ENCODE measurements around the gene CDC42BPB.

DNA sequence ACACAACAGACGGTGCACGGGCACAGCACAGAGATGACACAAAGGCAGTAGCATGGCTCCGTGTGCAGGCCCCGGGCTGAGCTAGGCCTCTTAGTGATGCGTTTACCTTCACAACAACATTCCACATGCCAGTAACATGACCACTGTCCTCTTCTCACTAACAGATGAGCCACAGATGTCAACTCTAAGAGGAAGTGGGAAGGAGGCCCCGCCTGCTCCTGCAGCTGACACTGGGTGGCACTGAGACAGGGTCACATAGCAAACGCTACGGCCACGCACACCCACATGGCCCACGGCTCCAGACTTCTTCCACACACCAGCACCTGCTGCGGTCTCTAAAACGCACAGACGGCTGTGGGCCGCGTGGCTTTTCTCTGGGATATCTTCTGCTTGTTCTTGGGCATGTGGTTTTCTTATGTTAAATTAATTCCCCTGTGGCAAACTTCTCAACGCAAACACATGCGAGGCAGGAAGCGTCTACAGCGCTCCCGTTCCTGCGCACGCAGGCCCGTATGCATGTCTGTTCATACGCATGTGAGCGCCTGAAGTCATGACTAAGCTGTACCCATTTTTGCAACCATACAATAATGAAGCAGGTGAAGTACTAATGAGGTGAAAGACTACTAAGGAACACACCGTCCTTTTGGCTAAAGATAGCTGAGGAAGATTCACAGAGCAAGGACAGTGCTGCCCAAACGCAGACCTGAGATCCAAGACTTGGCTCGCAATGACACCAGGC lies 108.1 kb downstream of the CDC42BPB start:
- TF ChIP-seq, protein P1, sequence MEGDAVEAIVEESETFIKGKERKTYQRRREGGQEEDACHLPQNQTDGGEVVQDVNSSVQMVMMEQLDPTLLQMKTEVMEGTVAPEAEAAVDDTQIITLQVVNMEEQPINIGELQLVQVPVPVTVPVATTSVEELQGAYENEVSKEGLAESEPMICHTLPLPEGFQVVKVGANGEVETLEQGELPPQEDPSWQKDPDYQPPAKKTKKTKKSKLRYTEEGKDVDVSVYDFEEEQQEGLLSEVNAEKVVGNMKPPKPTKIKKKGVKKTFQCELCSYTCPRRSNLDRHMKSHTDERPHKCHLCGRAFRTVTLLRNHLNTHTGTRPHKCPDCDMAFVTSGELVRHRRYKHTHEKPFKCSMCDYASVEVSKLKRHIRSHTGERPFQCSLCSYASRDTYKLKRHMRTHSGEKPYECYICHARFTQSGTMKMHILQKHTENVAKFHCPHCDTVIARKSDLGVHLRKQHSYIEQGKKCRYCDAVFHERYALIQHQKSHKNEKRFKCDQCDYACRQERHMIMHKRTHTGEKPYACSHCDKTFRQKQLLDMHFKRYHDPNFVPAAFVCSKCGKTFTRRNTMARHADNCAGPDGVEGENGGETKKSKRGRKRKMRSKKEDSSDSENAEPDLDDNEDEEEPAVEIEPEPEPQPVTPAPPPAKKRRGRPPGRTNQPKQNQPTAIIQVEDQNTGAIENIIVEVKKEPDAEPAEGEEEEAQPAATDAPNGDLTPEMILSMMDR (IDR thresholded peaks at IDR 0.05): no peak
- no peak for TF ChIP-seq POLR2AphosphoS5 (IDR thresholded peaks at IDR 0.05; ENCODE audit: low read depth, low read length)
- no peak for TF ChIP-seq FOXM1 (IDR thresholded peaks at IDR 0.05; ENCODE audit: low read depth)
